ENCODE measurements around the gene RCOR1.

- TF ChIP-seq MYC (IDR thresholded peaks at IDR 0.05; ENCODE audit: borderline replicate concordance, low read length) (no peak), REST (IDR thresholded peaks at IDR 0.05) (no peak), ESRRA (IDR thresholded peaks at IDR 0.05; ENCODE audit: borderline replicate concordance, low read length) (no peak), JUN (IDR thresholded peaks at IDR 0.05) (no peak), POLR2A (IDR thresholded peaks at IDR 0.05; ENCODE audit: low read length) (no peak), CTCF (IDR thresholded peaks at IDR 0.05) (no peak), CHD4 (IDR thresholded peaks at IDR 0.05; ENCODE audit: borderline replicate concordance) (no peak), CBX8 (IDR thresholded peaks at IDR 0.05) (no peak), USF2 (IDR thresholded peaks at IDR 0.05) (no peak), RAD21 (conservative IDR thresholded peaks at IDR 0.05 in 1 of 2, IDR thresholded peaks at IDR 0.05 in 1 of 2) (no peak), EP300 (IDR thresholded peaks at IDR 0.05) (no peak), BHLHE40 (IDR thresholded peaks at IDR 0.05; ENCODE audit: low read depth, low read length) (no peak), CEBPB (IDR thresholded peaks at IDR 0.05) (no peak)
- TF ChIP-seq, protein P1, sequence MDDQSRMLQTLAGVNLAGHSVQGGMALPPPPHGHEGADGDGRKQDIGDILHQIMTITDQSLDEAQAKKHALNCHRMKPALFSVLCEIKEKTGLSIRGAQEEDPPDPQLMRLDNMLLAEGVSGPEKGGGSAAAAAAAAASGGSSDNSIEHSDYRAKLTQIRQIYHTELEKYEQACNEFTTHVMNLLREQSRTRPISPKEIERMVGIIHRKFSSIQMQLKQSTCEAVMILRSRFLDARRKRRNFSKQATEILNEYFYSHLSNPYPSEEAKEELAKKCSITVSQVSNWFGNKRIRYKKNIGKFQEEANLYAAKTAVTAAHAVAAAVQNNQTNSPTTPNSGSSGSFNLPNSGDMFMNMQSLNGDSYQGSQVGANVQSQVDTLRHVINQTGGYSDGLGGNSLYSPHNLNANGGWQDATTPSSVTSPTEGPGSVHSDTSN (IDR thresholded peaks at IDR 0.05), result no peak
Observed at GRCh38 chr14:102646615-102647014, 54.2 kb downstream of the RCOR1 start.

All from A549 (cell line).